HG03280 (cell line): ENCODE data around the gene CLDN7.

Experiments used
- ATAC-seq: cut with Tn5 transposase; IDR thresholded peaks from one replicate; pipeline ENCODE4 v1.9.1; 2021; ENCODE audit warnings: mild to moderate bottlenecking, moderate library complexity; ENCODE audit not compliant: unreplicated experiment

Gene CLDN7

GRCh38 chr17:7238420-7239090 is 23.7 kb downstream of the CLDN7 start:
- no peak for ATAC-seq

DNA sequence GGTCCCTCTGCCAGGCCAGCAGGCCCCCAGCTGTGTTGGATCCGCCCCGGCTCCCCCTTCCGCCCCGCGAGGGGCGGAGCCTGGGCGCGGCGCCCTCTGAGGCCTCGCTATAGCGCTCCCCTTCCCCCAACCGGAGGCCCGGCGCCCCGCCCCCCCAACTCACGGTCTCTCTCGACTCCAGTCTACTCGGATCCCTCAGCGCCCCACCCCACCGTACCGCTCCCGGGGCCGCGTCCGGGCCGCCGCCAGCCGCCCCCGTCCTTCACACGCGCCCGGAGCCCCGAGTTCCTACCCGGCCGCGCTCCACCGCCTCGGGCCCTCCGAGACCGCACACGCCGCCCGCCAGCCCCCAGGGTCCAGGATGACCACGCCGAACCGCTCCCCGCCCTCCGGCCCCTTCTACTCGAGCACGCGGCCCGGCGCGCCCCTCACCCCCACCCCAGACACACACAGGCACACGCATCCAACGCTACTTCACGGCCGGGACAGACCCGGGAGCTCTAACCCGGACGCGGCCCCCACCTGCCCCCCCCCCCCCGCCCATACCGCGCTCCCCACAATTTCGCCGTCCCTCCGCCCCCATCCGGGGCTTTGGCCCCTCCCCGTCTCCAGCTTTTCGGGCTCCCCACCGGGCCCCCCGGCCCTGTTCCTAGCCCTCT is 24.4 kb downstream of the CLDN7 start:
- ATAC-seq, result no peak

GRCh38 chr17:7237266-7237760 is 25.0 kb downstream of the CLDN7 start:
- ATAC-seq, result no peak

- ATAC-seq, result no peak
Measured at GRCh38 chr17:7236808-7237207, 25.5 kb downstream of the CLDN7 start.

DNA sequence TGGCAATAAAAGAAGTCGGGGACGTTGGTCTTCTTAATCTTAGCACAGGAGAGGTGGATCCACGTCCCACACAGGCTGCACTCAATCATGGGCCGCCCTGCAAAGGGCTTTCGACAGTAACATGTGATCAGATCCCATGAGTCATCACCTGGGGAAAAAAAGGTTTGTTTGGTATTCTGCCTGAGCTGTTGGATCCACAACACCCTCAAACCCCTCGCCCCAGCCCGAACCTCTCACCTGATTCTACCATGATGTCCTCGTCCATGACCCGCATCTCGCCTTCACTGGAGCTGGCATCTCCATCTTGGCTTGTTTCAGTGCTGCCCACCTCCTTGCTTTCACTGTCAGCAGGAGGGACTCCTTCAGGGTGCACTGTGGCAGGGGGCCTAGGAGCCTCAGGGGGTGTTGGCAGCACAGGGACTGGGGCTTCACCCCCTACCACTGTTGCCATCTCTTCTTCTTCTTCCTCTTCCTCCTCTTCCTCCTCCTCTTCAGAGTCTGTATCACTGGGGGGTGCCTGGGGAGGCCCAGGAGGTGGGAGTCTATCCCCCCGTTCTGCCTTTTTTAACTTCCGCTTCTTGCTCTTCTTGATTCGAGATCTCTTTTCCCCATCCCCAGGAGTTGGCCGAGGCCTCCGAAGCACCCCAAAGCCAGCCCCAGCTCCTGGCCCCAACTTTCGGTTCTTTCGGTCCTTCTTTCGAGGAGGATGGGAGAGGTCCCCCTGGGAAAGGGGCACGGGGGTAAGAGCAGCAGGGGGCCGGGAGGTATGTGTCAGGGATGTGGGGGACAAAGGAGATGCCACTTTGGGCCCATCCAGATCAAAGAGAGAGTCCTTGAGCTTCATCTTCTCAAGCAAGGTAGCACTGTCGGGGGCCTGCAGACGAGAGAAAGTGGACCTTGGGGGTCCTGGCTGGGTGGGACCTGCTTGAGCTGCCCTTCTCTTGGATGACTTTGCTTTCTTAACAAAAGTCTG is 26.3 kb downstream of the CLDN7 start:
- no peak for ATAC-seq

- peak; percentile 57 for ATAC-seq
Measured at GRCh38 chr17:7234083-7234951, 28.0 kb downstream of the CLDN7 start, which contains the start of gene DVL2. DVL2 (minus strand) TSS chr17:7234517; CDS start chr17:7234262, 255 bp downstream.

GRCh38 chr17:7233701-7234082 is 28.6 kb downstream of the CLDN7 start:
- no peak for ATAC-seq

DNA sequence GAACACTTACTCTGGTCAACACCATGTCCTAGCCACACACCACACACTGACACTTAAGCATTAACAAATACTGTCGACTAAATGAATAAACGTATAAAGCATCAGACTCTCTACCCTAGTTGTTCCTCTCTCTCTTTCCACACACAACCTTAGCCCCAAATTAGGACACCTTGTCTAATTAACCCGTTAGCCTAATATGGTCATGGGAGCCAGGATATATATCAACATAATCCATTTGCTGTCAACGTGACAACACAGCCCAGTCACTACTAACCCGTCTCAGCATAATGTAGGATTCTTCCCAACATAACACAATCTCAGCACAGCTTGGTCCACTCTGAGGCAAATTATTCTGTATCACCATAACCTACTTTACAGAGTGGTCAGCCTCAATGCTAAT is 30.2 kb downstream of the CLDN7 start:
- ATAC-seq, result no peak

DNA sequence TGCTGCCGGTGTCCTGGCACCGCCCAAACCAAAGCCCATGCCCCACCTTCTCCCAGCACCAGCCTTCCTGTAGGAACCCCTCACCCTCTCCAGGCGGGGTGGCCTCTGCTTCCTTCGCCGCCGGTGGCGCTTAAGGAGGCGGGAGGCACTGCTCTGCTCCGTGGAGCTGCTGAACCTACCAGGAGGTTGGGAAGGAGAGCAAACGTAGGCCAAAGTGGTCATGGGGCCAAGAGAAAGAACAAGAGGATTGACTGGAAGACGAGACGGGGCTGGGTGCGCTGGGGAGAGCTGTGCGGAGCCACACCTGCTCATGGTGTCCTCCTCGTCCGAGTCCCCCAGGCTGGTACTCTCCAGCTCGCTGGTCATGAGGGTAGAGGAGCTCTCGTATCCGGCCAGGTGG is 32.8 kb downstream of the CLDN7 start:
- ATAC-seq, result no peak

DNA sequence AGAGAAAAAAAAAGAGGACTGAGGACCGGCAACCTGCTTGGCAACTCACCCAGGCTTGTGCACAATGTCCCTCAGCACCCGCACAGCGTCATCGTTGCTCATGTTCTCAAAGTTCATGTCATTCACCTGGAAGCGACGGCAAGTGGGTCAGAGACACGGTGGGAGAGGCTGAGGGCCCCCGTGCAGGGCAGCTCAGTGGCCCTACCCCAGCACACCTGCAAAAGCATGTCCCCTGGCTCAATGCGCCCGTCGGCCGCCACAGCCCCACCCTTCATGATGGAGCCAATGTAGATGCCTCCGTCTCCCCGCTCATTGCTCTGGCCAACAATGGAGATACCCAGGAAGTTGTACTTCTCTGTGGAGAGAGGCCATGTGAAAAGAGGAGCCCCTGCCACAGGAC is 33.4 kb downstream of the CLDN7 start:
- no peak for ATAC-seq

DNA sequence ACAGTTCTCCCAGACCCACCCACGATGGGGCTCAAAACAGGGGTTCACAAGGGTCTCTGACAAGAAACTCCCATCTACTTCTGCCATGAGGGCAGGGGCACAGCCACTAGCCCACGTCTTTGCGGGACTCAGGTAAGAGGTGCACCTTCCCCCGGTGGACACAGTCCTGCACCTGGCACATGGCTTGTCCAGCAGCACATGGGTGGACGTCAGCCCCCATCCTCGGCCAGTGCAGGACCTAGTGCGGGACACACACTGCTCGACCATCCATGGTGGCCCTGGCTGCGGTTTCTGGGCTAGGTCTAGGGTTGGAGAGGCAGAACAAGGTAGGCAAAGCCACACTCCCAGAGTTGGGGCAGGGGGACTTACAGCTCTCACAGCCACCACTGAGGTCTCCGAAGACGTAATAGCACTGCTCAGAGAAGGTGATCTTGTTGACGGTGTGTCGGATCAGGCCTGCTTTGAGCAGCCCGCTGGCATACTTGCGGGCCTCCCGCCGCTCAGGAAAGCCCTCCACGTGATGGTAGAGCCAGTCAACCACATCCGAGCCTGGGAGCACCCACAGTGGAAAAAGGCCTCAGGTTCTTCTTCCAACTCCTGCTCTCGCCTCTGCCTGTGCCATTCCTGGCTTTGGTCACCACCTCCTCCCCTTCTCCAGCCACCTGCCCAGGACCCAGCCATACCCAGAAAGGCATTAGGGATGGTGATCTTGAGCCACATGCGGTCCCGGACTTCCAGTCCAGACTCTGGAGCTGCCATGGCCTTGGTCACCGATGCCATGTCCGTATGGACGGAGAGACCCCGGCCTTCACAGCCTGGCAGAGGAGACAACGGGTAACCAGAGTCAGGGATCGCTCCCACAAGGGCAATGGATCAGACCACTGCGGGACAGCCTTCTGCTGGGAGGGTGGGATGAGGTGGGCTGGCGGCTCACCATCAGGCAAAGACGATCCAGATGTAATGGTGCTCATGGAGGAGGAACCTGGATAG is 35.3 kb downstream of the CLDN7 start:
- no peak for ATAC-seq

DNA sequence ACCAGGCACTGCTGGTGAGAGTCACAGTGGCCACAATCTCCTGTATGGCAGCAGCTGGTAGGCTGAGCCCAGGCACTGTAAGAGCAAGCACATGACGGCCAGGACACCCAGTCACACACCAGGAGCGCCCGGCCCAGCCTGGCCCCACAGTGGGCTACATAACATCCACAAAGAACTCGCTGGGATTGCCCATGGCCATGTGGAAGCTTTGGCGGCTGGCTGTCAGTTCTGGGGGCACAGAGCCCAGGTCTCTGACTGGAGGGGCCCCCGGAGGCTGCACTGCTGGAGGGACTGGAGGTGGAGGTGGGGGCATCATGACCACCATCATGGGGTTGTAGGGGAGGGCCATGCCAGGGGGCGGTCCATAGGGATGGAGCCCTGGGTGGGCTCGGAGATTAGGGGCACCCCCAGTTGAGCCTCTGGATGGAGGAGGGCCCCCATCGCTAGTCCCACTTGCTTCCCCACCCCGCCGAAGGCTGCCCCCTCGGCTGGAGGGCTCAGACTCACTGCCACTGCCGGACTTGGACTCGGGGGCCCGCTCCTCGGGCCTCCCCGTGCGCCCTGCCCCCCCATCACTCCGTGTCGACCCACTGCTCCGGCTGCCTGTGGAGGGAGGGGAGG is 36.5 kb downstream of the CLDN7 start:
- ATAC-seq, result no peak

- no peak for ATAC-seq
Measured at GRCh38 chr17:7224661-7225111, 37.6 kb downstream of the CLDN7 start.

DNA sequence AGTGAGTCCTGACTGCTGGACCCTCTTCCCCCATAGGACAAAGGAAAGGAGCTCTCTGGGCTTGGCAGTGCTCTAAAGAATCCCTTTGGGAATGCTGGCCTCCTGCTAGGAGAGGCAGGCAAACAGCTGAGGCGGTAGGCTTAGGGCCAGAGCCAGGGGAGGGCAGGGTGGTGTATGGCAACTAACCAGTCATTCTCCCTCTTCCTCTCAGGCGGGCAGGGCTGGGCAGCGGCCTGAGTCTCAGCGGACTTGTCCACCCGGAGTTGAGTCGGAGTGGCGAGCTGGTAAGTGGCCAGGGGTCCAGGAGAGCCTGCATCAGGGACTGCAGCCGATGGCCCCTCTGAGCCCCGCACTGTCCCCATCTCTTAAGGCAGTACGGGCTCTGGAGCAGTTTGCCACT is 38.2 kb downstream of the CLDN7 start:
- ATAC-seq, result no peak

DNA sequence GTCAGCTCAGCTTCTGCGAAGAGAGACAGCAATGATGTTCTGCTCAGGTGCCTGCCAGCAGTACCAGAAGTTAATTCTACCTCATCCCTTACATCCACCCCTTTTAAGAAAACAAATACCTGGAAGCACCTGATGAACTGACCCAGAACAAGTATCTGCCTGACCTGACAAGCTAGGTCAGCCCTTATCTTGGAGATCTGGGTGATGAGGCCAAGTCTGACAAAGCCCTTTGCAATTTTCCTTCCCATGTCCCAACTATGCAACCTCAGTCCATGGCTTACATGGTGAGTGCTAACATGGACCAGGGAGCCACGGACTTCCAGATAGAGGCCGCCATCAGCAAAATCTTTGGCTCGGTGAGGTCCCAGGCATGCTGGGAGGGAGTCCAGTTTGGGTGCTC is 38.9 kb downstream of the CLDN7 start:
- no peak for ATAC-seq

DNA sequence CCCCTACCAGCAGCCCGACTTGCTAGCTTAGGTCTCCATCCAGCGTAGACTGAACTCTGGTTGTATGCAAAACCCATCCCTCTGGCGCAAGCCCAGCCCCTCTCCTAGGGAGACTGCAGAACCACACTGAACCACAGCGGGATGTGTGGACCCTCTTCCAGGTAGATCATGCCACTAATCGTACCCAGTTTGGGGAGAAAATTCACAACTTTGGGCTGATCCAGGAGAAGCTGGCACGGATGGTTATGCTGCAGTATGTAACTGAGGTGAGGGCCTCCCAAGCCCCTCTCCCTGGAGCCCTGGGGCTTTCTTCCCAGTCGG is 39.3 kb downstream of the CLDN7 start:
- no peak for ATAC-seq

DNA sequence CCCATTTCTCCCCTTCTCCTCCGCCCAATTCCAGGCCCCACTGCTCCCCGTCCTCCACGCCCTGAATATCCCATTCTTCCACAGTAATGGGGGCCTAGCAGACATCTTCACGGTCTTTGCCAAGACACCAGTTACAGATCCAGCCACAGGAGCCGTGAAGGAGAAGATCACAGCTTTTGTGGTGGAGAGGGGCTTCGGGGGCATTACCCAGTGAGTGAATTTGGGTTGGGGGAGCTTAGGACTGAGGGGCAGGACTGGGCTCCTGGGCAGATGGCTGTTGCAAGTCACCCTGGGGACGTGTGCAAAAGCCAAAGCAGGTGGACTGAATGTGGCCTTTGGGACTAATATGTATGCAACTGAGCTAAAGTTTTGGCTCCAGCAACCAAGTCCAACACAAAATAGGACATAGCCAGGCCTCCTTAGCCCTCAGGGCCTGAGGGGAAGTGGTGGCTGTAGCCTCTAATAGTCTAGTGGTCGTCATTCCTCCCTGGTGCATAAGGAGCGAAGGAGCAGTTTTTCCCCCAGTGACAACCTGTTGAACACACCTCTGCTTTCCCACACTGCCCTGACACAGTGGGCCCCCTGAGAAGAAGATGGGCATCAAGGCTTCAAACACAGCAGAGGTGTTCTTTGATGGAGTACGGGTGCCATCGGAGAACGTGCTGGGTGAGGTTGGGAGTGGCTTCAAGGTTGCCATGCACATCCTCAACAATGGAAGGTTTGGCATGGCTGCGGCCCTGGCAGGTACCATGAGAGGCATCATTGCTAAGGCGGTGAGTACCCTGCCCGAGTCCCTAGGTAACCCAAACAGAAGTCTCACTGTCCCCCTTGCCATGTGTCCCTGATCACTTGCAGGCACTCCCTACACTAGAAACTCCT is 39.9 kb downstream of the CLDN7 start:
- no peak for ATAC-seq
